GM23248 (cell line): ENCODE measurements around the gene CFAP299.

Experiments
- EZH2 ChIP-seq: fragments of 200-600 bp; sonication (generic); IDR thresholded peaks from 2 replicates; pipeline ENCODE4 v1.6.1; 2018; ENCODE audit warnings: antibody characterized with exemption, mild to moderate bottlenecking; ENCODE audit not compliant: insufficient read depth, poor library complexity, severe bottlenecking
- EZH2phosphoT487 ChIP-seq: fragments of 200-600 bp; sonication (generic); IDR thresholded peaks from 2 replicates; pipeline ENCODE4 v1.6.1; 2018; ENCODE audit warnings: antibody characterized with exemption, moderate library complexity, mild to moderate bottlenecking, low read depth; ENCODE audit not compliant: insufficient read depth

- TF ChIP-seq EZH2, result no peak
- no peak for TF ChIP-seq EZH2phosphoT487
Observed at GRCh38 chr4:80705311-80705710, 369.8 kb downstream of the CFAP299 start.
